ENCODE data around the gene ADRA2C.

- no peak for TF ChIP-seq REST (IDR thresholded peaks at IDR 0.05; ENCODE audit: insufficient read depth in 1 of 2, low read depth in 2 of 2, low read length in 2 of 2)
- no peak for TF ChIP-seq TAF1 (IDR thresholded peaks at IDR 0.05; ENCODE audit: borderline replicate concordance, insufficient read depth, low read length)
- no peak for TF ChIP-seq SIN3A (IDR thresholded peaks at IDR 0.05; ENCODE audit: borderline replicate concordance, insufficient read depth, low read length)
- no peak for TF ChIP-seq POLR2AphosphoS5 (IDR thresholded peaks at IDR 0.05; ENCODE audit: low read depth, low read length)
- no peak for TF ChIP-seq FOXP2 (optimal IDR thresholded peaks at IDR 0.05; ENCODE audit: borderline replicate concordance, extremely low read depth, extremely low read length, insufficient read depth)
Observed at GRCh38 chr4:3750334-3750733, 15.9 kb upstream of the ADRA2C start.
